Measurements from ENCODE around the gene SHPK.

GRCh38 chr17:3615160-3615870, 20.7 kb downstream of the SHPK start:
- TF ChIP-seq REST (IDR thresholded peaks at IDR 0.05) (no peak), TAF1 (conservative IDR thresholded peaks at IDR 0.05) (no peak), CTCF (IDR thresholded peaks at IDR 0.05; ENCODE audit: low read depth, low read length, missing input control) (no peak), ATF3 (IDR thresholded peaks at IDR 0.05) (no peak), JUND (IDR thresholded peaks at IDR 0.05) (no peak)
